Tongue (tissue), 2 donors: ENCODE results near the gene GPHA2. TPM values are rescaled to one million over a fixed set of nuclear protein-coding genes. Genes with fewer than 3 reads are reported as not detected.

Source experiments
- DNase-seq: peaks from one replicate; pipeline ENCODE4 v3.0.0-alpha.2; 2015
- total RNA-seq: library from RNA; depleted of rRNA; stranded (reverse); fragments of >200 nt; gene quantifications from one replicate; pipeline ENCODE4 v1.2.3, GENCODE V29; 2014

GPHA2 gene
- total RNA-seq, 1 donor from 2014 or later = not detected

- no peak for DNase-seq
Observed at GRCh38 chr11:64929625-64930024, 6.1 kb downstream of the GPHA2 start.

GRCh38 chr11:64928957-64929356, 6.7 kb downstream of the GPHA2 start:
- DNase-seq = no peak

GRCh38 chr11:64926689-64927088, 9.0 kb downstream of the GPHA2 start:
- DNase-seq = no peak

DNA sequence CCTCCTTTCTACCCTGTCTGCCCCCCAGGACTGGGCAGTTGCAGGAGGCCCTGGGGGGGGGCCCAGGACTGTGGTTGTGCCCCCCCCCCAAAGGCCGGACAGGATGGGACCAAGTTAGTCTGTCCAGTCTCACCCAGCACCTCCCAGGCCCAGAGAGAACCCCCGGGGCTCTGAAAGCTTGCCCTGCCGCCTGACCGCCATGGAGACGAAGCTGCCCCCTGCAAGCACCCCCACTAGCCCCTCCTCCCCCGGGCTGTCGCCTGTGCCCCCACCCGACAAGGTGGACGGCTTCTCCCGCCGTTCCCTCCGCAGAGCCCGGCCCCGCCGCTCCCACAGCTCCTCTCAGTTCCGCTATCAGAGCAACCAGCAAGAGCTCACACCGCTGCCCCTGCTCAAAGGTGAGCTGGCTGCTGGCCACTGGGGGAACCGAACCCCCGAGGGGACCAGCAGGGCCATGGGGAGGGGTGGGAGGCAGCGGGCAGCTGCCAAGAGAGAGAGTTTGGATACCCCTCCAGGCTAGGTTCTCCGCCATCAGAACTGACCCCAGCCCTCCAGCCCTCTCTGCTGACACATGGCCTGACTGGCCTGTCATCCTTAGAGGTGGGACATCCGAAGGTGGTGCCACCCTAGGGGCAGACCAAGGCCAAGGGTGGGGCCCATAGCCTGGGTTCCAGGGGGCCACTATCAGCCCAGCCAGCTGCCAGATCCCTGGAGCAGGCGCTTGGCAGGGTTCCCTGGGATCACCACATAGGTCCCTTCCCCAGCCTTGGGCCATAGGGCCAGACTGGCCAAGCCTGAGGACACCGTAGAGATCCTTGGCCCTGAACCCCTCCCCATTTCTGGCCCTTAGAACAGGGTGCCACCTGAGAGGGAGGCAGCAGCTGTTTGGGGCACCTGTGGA, 9.9 kb downstream of the GPHA2 start:
- no peak for DNase-seq

DNA sequence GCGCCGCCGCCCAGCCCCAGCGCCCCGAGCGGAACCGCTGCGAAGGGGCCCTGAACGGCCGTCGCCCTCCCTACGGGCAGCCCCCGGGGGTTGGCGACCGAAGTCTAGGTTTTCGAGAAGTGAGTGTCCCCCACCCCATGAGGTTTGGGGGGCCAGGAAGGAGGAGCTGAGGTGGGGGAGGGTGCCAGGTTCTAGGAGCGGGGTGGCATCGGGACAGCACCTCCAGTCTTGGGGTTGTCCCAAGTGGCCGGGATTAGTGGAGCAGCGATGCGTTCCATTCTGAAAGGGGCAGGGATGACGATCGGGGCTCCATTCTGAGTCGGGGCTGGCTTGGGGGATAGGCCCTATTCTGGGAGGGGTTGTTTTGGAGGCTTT, 10.8 kb downstream of the GPHA2 start:
- DNase-seq = peak; percentile 29

DNA sequence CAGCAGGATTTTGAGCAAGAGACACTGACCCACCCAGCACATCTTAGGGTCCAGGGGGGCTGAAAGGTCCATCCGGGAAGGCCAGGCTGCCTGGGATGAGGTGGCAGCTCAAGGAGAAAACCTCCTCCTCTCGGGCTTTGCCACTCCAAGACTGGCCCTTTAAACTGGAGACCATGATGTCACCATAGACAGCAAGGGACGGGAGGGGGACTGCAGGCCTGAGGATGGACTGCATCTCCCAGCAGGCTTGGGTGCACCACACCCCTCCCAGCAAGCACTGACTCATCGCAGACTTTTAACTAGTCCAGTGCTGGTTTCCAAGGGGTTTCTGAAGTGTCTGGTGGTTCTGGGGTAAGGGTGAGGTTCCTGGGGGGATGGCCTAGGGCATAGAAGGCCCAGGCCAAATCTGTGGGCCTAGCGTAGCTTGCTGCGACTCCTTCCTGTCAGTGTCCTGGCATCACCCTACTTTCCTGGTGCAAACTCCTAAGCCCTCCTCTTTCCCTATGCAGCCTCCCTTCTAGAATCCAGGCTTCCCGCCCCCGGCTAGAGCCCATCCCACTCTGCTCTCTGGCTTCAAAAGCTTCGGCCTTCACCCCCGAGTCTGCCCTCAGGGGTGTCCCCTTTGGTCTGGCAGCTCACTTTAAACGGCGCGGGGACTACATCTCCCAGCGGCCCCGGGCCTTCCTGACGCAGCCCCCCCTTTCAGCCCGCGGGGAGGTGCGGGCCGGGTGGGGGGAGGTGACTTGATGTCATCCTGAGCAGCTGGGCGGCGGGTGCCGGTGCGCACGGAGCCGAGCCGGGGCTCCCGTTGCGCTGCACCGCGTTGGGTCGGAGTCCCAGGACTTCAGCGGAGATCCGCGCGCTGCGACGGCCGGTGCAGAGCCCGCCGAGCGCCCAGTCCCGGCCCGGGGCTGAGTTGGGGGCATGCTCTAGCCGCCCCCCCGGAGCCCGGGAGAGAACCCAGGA, 11.5 kb downstream of the GPHA2 start, which contains the start of gene PPP2R5B:
TSS of gene PPP2R5B (plus strand) at position 746 of the 966 bp plus-strand sequence. CDS start 1,046 bp downstream, outside the sequence.
- peak; percentile 96 for DNase-seq

GRCh38 chr11:64923151-64923661, 12.5 kb downstream of the GPHA2 start:
- DNase-seq = no peak

DNA sequence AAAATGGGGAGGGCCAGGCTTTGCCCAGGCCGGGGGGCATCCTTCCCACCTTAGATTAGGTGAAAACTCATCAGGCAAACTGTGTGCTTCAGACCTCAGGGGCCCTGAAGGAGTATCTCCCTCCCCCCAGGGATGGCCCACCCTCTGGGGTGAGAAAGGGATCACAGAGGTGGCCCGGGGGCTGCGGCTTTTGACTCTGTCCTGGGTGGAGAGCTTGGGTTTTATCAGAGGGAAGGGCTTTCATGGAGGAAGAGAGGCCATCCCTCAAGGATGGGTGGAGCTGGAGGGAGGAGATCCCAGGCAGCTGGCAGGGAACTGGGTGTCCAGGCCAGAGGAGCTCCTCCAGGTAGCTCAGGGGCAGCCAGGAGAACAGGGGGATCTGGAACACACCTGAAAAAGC, 14.3 kb downstream of the GPHA2 start:
- DNase-seq = no peak

GRCh38 chr11:64920124-64920523, 15.6 kb downstream of the GPHA2 start:
- DNase-seq = no peak

DNA sequence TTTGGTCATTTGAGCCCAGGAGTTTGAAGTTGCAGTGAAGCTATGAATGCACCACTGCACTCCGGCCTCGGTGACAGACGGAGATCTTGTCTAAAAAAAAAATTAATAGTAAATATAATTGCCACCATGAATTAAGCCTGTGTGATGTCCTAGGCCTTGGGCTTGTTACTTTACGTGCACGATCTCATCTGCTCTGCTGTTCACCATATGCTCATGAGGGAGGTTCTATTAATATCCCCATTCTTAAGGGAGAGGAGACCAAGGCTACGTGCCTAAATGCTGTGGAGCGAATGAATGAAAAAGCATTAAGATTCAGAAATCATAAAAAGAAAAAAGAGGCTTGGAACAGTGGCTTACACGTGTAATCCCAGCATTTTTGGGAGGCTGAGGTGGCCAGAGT, 16.1 kb downstream of the GPHA2 start:
- no peak for DNase-seq

GRCh38 chr11:64918017-64918416, 17.7 kb downstream of the GPHA2 start:
- peak; percentile 50 for DNase-seq

DNA sequence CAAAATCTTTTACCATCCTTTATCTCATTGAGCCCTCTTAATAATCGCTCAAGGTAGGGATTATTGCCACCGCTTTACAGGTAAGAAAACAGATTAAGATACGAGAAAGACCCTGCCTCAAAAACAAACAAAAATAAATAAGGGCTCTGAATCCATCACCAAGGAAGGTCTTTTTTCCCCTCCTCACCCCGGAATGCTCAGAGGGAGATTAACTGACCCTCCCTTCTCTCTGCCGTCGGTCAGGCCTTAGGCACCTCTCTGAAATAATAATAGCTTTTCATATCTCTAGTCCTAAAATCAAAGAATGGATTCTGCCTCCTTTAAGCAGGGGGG, 18.1 kb downstream of the GPHA2 start:
- DNase-seq = no peak

DNA sequence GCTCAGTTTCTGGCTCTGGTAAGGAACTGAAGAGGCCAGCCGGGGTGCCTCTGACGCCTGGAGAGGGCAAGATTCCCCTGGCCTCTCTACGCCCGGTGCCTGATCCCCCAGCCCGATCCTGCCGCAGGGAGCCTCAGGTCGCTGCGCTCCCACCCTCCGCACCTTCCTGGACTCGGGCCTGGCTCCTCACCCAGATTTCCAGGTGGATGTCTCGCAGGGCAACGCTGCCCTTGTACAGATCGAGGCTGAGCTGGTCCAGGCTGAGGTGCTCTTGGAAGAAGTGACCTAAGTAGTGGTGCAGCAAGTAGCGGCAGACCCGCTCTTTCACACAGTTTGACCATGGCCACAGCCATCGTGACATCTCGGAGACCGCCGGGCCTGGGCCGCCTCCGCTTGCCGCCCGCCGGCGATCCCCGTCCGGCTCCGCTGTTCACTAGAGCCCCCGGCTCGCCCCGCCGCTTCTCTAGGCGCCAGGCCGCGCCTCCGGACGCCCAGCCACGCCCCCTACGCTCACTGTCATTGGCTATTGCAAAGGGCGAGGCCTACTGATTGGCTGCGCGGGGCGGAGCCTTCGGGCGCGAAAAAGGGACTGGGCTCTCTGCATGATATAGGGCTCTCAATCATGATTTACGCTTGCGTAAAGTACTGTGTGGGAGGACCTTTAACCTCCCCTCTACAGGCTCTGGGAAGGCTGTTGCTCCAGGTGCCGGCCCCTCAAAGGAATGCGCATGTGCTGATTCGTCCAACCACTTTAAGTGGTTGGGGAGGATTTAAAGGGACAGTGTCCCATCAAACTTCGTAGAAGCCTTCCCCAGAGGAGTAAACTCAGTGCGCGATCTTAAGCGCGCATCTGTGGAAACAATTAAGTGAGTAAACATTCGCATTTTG, 18.7 kb downstream of the GPHA2 start, which contains the start of gene ATG2A:
TSS of gene ATG2A (minus strand) at position 435 of the 888 bp plus-strand sequence. CDS start at position 361, 74 bp downstream.
- DNase-seq = peak; percentile 100

- DNase-seq = peak; percentile 39
Observed at GRCh38 chr11:64916040-64916774, 19.5 kb downstream of the GPHA2 start.

DNA sequence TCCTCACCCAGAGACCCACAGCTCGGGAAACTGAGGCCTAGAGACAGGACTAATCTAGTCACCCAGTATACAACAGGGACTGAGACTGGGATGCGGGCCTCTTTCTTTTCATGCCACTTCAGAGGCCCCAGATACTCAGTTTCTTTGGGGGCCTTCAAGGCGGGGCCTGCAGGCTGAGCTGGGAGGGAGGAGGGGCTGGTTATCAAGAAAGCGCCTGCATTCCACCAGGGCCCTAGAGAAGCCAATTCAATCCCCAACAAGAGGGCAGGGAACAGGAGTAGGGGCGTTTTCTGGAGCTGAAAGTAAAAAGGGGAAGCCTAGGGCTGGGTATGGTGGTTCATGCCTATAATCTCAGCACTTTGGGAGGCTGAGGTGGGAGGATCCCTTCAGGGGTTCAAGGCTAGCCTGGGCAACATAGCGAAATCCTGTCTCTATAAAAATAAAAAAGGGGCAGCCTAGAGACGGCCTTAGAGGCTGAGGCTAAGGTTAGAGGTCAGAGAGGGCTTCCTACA, 20.3 kb downstream of the GPHA2 start:
- no peak for DNase-seq

GRCh38 chr11:64914123-64914522, 21.6 kb downstream of the GPHA2 start:
- no peak for DNase-seq

DNA sequence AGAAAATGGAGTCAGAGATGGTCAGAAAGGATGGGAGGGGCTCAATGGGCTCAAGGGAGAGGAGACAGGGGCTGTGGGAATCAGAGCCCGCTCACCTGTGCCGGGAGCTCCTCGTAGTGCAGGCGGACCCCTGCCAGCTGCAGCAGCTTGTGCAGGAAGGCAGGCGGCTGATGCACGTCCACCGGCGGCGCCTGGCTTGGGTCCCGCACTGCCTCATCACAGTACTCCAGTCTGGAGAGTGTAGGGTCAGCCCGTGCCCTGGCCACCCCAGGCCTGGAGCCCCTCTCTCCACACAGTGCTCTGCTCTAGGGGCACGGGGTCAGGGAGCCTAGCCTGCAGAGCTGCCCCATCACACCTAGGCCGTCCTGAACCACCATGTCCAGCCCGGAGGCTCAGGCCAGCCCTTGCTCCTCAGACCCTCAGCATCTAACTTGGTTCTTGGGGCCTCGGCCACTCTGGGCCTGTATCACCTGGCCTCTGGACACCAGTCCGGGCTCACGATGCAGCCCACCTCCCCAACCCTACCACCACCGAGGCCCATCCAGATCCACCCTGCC, 22.4 kb downstream of the GPHA2 start:
- DNase-seq = no peak

GRCh38 chr11:64911689-64912088, 24.0 kb downstream of the GPHA2 start:
- DNase-seq = no peak

- DNase-seq = no peak
Observed at GRCh38 chr11:64911142-64911541, 24.6 kb downstream of the GPHA2 start.

DNA sequence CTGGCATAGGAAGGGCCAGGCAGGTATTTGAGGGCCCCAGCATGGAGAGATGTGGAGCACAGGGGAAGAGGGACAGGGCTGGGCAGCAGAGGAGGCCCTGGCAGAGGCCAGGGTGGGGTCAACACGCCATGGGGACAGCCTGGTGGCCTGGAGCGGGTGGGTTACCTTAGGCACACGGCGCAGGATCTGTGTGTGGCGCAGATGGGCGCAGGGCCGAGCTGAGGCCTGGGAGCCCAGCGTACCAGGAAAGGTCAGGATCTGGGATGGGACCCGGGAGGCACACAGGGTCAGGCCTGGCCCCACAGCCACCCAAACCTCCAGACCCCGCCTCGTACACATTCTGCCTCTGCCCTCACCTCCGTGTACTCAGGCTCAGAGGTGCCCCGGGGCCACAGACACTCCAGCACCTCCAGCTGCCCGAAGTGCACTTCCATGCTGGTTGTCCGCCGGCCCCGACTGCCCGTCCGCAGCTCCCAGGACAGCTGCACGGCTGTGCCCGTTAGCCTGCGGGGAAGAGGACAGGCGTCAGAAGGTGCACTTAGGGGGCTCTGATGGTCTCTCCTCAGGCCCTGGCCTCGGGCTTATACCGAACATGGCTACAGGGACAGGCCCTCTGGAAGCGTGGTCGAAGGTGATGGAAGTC, 25.1 kb downstream of the GPHA2 start:
- DNase-seq = no peak
